GM11168 (cell line): Measurements from ENCODE around the gene CHMP2A.

Experiments used
- in situ Hi-C: fragments of 300-500 bp; cut with MboI; formaldehyde crosslinking; loops from one replicate; pipeline ENCODE4 v1.12.0; 2022; ENCODE audit warnings: low sequenced_read_pairs; ENCODE audit not compliant: unreplicated experiment

CHMP2A gene

DNA sequence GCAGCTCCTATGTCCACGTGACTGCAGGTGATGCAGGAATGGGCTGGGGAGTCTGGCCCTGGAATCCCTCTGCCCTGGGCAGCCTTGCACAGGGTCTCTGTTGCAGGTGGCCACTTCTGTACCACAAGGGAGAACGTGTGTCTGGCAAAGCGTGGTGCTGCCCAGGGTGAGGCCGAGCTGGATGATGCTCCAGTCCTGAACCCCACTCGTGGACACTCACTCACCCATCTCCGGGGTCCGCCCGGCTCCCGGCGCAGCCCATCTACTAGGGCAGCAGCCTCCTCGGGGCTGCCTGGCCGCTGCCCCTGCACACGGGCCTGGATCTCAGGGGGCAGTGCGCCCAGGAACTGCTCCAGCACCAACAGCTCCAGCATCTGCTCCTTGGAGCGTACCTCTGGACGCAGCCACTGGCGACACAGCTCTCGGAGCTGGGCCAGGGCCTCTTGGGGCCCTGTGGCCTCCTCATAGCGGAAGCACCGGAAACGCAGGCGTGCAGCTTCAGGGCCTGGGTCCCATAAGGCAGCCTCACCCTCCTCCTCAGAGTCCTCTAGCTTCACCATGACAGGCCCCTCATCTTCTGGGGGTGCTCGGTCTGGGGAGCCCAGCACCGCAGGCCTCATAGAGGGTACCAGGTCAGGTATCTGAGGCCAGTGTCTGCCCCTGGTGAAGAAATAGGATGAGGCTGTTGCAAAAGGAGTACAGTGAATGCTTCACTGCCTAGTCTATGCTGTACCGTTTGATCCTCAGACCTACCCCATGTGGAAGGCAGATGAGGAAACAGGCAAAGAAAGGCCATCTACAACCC lies 16.1 kb upstream of the CHMP2A start:
- in situ Hi-C loops: no loop called here

GRCh38 chr19:58569943-58570670 lies 15.2 kb upstream of the CHMP2A start:
- in situ Hi-C loops: no loop called here

DNA sequence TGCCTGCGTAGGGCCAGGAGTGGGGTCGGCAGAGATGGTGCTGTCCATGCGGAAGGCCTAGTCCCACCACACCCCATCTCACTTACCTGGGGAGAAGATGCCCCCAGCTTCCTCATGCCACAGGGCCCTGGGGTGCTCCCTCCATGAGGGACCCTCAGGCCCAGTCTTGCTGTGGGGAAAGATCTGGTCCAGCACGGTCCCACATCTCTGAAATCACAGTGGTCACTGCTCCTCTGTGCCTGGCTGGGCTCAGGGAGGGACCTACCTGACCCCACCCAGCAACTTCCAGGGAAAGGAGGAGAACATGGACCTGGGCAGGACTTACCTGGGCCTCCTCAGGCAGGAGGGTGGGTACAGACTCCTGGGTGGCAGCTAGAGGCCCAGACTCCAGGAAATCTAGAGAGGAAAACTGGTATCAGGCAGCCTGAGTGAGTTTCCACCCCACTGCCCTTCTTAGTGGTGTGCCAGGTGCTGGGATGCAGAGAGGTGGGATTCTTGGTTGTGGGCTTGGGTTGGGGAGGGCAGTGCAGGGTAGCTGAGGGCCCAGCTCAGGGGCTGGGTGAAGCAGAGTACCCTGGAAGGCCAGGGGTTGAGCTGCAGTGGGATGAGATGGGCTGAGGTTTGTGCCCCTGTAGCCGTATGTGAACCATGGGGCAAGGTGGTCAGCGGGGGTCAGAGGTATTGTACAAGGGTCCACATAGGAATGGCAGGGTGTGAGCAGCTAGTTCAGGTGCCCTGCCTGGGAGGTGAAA lies 14.5 kb upstream of the CHMP2A start:
- in situ Hi-C loops: no loop called here

DNA sequence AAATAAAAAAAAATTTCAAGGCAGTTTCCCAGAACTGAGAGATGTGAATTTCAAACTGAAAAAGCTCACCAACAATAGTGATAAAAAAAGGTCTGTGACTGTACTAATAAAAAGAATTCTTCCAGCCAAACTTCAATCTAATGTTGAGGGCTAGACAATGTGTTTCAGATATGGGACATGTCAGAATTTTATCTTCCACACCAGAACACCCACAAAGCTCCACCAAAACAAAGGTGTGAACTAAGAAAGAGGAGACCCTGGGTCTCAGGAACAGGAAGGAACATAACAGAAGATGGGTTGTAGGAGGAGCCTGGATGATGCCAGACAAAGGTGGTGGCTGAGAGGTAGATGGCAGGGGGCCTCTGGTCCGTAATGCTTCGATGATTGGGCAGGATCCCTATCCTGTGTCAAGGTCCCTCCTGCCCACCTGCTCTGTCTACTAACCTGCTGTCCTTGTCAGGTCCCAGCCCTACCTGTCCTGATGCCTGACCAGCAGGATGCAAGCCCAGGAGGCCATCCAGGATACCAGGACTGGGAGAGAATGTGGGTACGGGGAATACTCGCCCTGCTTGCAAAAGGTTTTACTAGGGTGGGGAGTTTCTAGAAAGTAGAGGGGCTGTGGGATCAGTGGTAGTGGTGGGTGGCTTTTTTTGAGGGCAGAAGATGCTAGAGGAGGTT lies 13.7 kb upstream of the CHMP2A start:
- in situ Hi-C loops: no loop called here

GRCh38 chr19:58566989-58567388 lies 12.1 kb upstream of the CHMP2A start:
- in situ Hi-C loops: no loop called here

DNA sequence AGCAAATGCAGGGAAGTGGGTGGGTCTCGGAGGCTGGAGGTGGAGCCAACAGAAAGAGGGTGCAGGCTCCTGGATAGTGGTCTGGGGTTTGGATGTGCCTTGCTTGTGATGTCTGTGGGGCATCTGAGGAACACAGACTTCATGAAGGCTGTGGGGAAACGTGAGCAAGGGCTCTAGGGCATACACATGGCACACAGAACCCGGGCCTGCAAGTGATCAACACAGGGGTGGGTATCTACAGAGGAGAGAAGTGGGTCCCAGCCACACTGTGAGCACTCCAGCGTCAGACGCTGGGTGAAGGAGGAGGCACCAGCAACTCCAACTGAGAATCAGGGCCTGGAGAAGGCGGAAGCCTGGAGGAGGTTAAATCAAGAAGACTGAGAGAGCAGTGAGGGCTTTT lies 8.9 kb upstream of the CHMP2A start:
- in situ Hi-C loops: no loop called here

DNA sequence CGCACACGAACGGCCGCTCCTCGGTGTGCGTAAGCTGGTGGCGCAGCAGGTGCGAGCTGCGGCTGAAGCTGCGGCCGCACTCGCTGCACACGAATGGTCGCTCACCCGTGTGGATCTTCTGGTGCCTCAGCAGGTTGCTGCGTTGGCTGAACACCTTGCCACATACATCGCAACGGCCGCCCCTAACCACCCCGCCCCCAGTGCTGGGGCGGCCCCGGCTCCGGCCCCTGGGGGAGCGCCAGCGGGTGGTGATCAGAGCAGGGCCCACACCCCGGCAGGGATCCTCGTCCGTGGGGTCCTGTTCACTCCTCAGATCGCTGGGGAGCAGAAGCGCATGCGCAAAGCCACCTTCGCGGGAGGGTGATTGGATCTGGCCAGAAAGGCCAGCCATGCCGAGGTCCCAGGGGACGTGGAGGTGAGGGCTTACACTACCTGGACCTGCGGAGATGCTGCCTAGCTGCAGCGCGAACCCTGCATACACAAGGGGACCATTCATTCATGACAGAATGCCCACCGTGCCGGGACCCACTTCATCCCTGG lies 8.2 kb upstream of the CHMP2A start:
- in situ Hi-C loops: no loop called here

GRCh38 chr19:58562122-58563033 lies 7.5 kb upstream of the CHMP2A start:
- in situ Hi-C loops: no loop called here

GRCh38 chr19:58561373-58562121 lies 6.6 kb upstream of the CHMP2A start:
- in situ Hi-C loops: no loop called here

- in situ Hi-C loops: no loop called here
Observed at GRCh38 chr19:58560921-58561320, 6.0 kb upstream of the CHMP2A start.

DNA sequence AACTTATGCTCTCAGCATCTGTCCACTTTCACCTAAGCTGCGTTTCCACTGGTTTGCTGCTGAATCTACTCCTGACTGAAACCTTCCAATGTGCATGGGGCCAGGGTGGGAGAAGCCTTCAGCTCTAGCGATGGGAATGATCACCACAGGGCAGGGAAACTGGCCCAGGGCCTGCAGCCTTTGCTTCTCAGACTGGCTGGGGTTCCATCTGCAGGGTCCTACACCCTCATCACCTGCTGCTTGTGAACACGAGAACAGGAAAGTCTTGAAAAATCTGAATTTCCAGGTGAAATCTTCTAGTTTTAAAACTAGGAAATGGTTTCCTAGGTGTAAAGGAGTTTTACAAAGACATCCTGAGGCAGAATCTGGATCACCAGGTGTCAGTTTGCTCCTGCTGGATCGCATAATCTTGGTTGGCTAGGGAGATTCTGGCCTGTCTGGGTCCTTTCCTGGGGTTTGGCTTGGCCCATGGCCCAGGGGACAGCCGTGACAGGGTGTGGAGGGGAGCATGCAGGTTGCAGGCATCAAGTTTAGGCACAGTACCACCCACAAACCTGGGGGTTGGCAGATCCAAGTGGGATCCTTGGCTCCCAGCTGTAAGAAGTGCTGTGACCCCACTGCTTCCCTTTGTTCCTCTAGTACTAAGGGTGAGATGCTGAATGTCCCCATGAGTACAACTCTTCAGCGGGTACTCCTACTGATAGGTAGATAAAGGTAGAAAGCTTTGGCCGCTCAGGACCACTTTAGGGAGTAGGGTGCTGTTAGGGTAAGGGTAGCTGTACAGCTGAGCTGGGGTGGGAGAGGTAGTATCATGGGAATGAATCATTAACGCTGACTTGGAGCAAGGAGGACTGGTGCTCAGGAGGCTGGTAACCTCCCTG lies 5.3 kb upstream of the CHMP2A start:
- in situ Hi-C loops: no loop called here

DNA sequence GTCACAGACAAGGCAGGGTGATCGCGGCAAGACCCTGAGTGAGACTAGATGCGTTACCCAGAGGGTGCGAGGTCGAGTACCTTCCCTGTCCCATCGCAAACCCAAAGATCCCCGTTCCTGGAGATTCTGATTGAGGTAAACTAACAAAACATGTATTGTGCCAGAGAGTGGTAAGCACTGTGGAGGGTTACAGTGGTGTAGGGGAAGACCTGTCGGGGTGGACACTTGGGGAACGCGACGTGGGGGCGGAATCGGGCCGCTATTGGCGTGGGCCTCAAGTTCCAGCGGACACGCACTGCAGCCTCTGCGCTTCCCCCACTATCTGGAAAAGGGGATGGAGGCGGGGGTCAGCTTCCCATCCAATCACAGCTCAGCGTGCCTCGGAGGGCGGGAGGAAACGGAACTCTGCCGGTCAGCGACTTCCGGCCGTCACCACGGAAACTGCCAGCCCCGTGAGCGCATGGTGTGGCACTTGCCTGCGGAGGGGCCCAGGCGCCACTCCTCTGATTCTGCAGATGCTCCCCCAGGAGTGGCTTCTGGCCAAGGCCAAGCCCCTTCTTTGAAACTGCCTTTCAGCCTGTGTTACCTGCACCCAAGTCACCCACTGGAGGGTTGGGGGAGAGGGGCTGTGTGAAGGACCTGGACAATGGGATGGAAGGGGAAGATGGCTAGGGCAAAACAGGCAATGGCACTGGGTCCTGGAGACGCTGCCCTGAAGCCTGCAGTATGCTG lies 4.5 kb upstream of the CHMP2A start:
- in situ Hi-C loops: no loop called here

GRCh38 chr19:58558623-58559274 lies 3.8 kb upstream of the CHMP2A start:
- in situ Hi-C loops: no loop called here

- in situ Hi-C loops: no loop called here
Observed at GRCh38 chr19:58558066-58558622, 3.2 kb upstream of the CHMP2A start, which contains the start of gene UBE2M. Gene UBE2M (minus strand): TSS chr19:58558611. CDS start chr19:58558381, 230 bp downstream.

GRCh38 chr19:58557221-58558065 lies 2.5 kb upstream of the CHMP2A start:
- in situ Hi-C loops: no loop called here
